NT2/D1 (cell line): ENCODE data around the gene SH3BGRL.

ENCODE experiments used
- SUZ12 ChIP-seq: IDR thresholded peaks from 2 replicates; pipeline ENCODE4 v1.6.1; 2011; ENCODE audit not compliant: insufficient read length, insufficient read depth; ENCODE audit errors: extremely low read depth
- YY1 ChIP-seq: IDR thresholded peaks from 2 replicates; pipeline ENCODE4 v1.6.1; 2011; ENCODE audit not compliant: insufficient read length, insufficient read depth
- ZNF274 ChIP-seq: IDR thresholded peaks from 2 replicates; pipeline ENCODE4 v1.6.1; 2011; ENCODE audit warnings: mild to moderate bottlenecking, low read depth, low read length

- TF ChIP-seq YY1, result no peak
- no peak for TF ChIP-seq ZNF274
- TF ChIP-seq SUZ12, result no peak
Measured at GRCh38 chrX:81174286-81174685, 27.6 kb upstream of the SH3BGRL start.
